Fibroblast of skin of right biceps (primary cell): ENCODE results near the gene SLC3A2.

Experiments
- DNase-seq: peaks from one replicate; pipeline ENCODE4 v3.0.0-alpha.2; 2013

Gene SLC3A2

GRCh38 chr11:62912268-62912667, 31.6 kb downstream of the SLC3A2 start:
- no peak for DNase-seq

- DNase-seq = no peak
These were observed 33.7 kb downstream of the SLC3A2 start for GRCh38 chr11:62914416-62914815.

GRCh38 chr11:62917906-62918502, 37.3 kb downstream of the SLC3A2 start:
- no peak for DNase-seq

DNA sequence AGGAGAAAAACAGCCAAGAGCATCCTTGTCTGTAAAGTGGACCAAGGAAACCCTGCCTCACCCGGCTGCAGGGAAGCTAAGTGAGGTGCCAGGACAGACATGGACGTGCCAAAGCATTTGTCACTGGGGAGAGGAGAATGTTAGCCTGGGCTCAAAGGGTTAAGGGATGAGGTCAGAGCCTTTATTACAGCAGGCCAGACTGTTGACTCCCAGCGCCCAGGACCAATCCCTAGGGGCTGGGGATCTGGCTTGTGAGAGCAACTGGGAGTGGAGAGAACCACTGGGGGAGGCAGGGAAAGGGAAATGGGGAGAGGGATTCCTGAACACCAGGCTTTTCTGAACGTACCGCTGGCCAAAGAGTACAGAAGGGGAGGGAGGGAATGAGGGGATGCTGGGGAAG, 37.8 kb downstream of the SLC3A2 start:
- DNase-seq = no peak

DNA sequence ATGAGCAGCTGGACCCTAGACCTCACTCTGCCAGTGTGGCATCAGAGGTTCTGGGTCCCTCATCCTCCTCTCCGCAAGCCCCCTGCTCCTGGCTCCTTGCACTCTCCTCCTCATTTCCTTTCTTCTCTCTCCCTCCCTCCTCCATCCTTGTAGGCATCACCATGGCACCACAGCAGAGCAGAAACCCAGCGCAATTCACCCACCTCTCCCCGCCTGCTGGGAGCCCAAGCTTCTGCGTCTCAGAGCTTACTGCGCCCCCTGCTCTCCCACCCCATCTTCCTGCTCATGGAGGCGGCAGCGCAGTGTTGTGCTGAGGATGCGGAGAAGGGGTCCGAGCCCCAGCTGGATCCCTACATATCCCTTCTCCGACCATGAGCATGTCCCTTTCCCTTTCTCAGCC, 38.8 kb downstream of the SLC3A2 start:
- DNase-seq = no peak

DNA sequence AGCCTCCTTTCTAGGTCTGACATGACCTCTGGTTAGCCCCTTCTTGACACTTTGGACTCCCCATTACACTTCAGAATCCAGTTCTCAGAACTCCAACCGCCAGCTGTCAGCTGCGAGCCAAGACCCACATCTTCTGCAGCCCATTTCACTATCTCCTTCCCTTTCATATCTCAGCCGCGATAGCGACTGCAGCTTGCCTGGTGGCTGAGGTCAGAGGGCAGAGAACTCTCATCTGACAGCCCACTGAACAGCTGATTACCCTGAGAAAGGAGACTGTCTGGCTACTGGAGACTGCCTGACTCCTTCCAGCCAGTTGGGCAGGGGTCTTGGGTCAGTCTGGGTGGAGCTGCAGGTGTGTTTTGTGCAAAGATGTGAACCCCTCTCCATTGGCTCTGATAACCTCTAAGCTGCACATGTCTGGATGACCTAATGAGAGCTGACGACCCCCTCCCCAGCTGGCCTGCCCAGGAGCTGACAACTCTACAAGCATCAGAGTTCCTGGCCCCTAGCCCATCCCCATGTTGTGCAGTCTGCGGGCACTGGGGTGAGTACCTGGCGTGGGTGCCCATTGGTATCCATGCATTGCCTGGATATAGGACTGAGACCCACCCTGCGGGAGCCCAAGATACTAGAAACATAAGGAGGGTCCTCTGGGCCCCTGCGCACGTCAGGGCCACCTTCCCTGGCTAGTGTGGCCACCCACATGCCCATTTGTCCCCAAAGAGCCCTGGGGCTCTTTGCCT, 39.4 kb downstream of the SLC3A2 start:
- DNase-seq = no peak

GRCh38 chr11:62921201-62921572, 40.5 kb downstream of the SLC3A2 start, which contains the start of gene CHRM1:
CHRM1 (minus strand) TSS chr11:62921363; CDS start chr11:62911100, 10,263 bp downstream.
- DNase-seq = no peak

DNA sequence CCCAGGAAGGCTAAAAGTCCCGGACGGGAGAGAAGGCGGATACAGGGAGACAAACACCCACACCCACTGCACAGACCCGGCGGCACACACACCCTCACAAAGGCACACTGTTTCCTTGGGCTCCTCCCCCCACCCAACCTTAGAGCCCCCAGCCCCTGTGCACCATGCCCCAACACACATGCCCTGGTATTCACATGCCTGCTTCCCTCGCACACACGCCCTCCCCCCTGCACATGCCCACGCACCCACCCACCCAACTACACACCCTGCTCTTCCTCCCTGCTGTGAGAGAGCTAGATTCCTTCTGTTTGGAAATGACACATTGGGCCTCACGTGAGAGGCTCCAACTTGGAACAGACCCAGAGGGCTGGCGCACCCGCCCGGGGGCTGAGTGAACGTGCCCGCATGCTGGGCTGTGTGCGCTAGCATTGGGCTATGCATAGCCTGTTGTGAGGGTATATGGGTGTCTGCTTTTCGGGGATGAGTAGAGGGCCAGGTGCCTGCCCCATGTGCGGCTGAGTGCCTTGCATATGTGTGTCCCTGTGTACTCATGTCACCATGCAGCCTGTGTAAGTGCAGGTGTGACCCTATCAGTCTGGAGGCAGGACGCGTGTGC, 41.0 kb downstream of the SLC3A2 start:
- DNase-seq = peak; percentile 26

DNA sequence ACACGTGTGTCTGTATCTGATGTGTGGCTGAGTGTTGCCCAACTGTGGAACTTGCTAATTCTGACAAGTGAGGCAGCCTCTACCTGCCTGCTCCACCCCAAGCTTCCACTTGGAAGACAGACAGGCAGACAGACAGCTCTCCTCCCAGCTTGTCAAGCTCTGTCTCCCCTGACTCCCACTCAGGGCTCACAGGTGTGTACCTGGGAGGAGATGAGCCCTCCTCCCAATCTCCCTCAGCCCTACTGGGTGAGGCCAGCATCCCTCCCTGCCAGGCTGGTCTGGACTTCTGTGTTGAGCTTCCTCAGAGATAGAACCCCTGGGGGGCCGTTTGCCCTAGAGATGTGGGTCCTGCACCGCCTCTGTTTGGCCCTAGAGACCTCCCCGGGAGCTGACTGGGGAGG, 41.5 kb downstream of the SLC3A2 start:
- DNase-seq = no peak

GRCh38 chr11:62922653-62923431, 42.1 kb downstream of the SLC3A2 start:
- peak; percentile 24 for DNase-seq

DNA sequence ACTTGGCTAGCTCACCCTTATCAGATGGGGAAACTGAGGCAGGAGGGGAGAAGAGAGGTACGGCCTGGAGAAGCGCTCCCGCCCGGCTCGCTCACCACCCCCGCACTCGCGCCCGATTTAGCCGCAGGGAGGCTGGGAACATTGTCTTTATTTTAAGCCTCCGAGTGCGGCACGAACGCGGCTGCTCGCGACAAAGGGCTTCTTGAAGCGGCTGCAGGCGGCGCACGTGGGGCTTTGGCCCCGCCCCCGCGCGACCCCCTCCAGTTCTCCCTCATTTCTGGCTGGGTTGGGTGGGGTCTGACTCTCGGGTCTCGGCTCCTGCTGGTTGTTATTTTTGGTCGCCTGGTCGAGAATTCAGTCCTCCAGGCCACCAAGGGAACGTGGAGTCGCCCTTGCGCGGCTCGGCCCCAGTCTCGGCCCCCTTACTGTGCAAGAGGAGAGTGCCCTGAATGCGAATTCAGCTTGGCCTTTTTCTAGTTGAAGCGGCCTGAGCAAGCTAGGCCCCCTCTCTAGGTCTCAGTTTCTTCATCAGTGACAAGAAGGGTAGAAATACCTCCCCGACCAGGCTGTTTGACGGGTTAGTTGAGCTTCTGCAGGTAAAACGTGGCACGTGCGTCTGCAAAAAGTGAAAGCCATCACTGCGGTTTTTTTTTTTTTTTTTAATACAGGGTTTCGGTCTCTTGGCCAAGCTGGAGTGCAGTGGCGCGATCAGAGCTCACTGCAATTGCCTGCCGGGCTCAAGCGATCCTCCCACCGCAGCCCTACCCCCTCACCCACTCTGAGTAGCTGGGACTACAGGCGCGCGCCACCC, 43.1 kb downstream of the SLC3A2 start:
- DNase-seq = no peak

- DNase-seq = no peak
These were observed 44.6 kb downstream of the SLC3A2 start for GRCh38 chr11:62925308-62925707.

DNA sequence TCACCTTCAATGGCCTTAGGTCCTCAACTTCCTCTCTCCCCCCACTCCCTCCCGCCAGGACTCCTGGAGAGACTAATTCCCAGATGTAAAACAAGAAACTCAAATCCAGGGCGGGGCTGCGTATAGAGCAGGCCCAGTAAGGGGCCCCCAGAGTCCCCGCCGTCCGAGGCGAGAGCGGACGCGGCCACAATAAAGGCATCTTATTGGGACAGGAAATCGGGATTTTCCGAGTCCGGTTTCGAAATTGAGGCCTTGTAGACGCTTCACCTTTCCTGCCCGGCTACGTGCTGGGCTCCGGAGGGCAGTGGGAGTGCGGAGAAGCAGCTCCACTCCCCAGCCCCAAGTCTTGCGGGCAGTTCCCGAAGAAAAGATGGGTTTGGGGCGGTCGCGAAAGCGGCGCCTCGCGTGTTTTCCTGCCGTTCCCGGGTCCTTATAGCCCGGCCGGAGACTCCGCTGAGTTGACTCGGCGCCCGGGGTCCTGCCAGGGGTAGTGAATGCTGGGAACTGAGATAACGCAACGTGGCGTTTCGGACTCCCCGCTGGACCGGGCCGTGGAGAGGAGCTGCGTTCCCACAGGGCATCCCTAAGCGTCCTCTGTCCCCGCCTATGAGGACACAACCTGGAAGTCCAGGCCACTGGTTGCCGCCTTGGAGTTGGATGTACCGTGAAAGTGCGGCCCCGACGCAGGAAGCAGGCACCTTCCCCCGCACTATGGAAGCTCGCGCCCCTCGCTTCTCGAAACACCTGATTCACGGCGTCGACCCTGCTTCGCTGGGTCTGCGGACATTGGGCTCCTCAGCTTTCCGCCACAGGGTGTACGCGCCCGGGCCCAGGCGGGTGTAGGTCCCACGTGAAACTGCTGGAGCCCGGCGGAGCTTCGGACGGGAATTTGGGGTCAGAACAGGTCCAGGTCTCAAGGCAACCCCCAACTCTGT, 45.3 kb downstream of the SLC3A2 start:
- DNase-seq = no peak

GRCh38 chr11:62926680-62927455, 46.2 kb downstream of the SLC3A2 start:
- DNase-seq = no peak

DNA sequence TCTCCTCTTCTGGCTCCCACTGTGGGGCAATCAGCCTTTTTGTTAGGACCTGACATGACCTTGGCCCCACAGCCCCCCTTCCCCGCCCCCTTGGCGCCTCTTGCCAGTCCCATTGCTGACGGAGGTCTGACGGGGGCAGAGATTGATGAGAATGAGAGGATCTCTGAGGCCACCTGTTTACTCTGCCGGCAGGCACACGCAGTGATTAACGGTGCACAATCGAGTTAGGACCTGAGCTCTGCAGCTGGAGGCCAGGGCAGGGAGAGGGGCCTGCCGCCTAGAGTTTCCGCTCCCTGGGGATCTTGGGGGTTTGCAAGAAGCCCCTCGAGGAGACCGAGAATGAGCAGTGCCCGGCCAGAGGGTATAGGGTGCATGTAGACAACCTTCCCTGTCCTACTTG, 47.3 kb downstream of the SLC3A2 start:
- no peak for DNase-seq

GRCh38 chr11:62930157-62930556, 49.5 kb downstream of the SLC3A2 start:
- no peak for DNase-seq

DNA sequence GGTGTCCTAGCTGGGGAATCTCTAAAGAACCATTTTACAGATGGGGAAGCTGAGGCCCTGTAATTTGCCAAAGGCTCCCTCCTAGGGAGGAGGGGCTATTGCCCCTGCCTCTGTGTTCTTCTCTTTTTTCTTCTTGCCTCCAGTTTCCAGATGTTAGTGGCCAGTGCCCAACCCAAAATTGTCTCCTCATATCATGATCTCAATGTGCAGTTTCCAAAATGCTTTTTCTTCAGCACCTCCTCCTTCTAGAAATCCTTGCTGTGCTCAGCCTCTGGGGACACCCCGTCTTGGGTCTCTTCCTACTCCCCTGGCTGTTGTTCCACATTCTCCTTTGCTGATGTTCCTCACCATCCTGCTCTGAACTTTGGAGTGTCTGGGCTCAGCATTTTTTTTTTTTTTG, 50.0 kb downstream of the SLC3A2 start:
- no peak for DNase-seq

GRCh38 chr11:62931499-62932278, 51.0 kb downstream of the SLC3A2 start:
- DNase-seq = peak; percentile 18

- no peak for DNase-seq
These were observed 52.6 kb downstream of the SLC3A2 start for GRCh38 chr11:62933285-62933684.
